Gastroesophageal sphincter (tissue), 4 donors: Measurements from ENCODE around the gene EVC. TPM values are rescaled to one million over a fixed set of nuclear protein-coding genes. Genes with fewer than 3 reads are reported as not detected.

Experiments
- ATAC-seq: fragments of 150-250 bp; one replicate; pipeline ENCODE4 v1.9.1; 2016; ENCODE audit warnings: mild to moderate bottlenecking, moderate library complexity
- H3K27ac ChIP-seq, 4 donors: fragments of 200-600 bp; sonication (generic) in 3 of 4; 1 replicate in 3 of 4; 2 replicates in 1 of 4; pipeline ENCODE4 v1.5.1; 2016 to 2019
- H3K27me3 ChIP-seq: fragments of 200-600 bp; sonication (generic); one replicate; pipeline ENCODE4 v1.5.1; 2019
- H3K36me3 ChIP-seq, 2 donors: fragments of 200-600 bp; sonication (generic); one replicate each; pipeline ENCODE4 v1.5.1; 2019; ENCODE audit warnings: control low read depth in 1 of 2
- H3K4me1 ChIP-seq, 3 donors: fragments of 200-600 bp; sonication (generic); 1 replicate in 2 of 3; 2 replicates in 1 of 3; pipeline ENCODE4 v1.5.1; 2016 to 2019; ENCODE audit warnings: control low read depth in 2 of 3
- H3K4me3 ChIP-seq, 2 donors: fragments of 200-600 bp; sonication (generic); one replicate each; pipeline ENCODE4 v1.5.1; 2019; ENCODE audit warnings: mild to moderate bottlenecking in 1 of 2, moderate library complexity in 1 of 2
- H3K9me3 ChIP-seq, 3 donors: fragments of 200-600 bp; sonication (generic); one replicate each; pipeline ENCODE4 v1.5.1; 2017 to 2019; ENCODE audit warnings: control low read depth in 2 of 3
- EP300 ChIP-seq: sonication (generic); formaldehyde crosslinking; IDR thresholded peaks from one replicate; pipeline ENCODE4 v1.6.1; 2017; ENCODE audit warnings: antibody characterized with exemption, mild to moderate bottlenecking
- POLR2A ChIP-seq, 2 donors: fragments of 450-650 bp; IDR thresholded peaks; one replicate each; pipeline ENCODE4 v1.6.1; 2017; ENCODE audit warnings: antibody characterized with exemption in 2 of 2, mild to moderate bottlenecking in 2 of 2, moderate library complexity in 1 of 2
- POLR2AphosphoS5 ChIP-seq: sonication (generic); formaldehyde crosslinking; IDR thresholded peaks from one replicate; pipeline ENCODE4 v1.6.1; 2017; ENCODE audit warnings: antibody characterized with exemption
- WGBS, 2 donors: methylation state at CpG; one replicate each; pipeline ENCODE4 v1.1.5; 2018; ENCODE audit warnings: low coverage in 1 of 2; 5-methylcytosine and 5-hydroxymethylcytosine counted together
- total RNA-seq, 4 donors: library from RNA; depleted of rRNA; stranded (reverse); fragments of >200 nt; gene quantifications; one replicate each; pipeline ENCODE4 v1.1.0, GENCODE V29; 2016
- TF ChIP-seq, protein P1 (sequence below), 4 experiments: fragments of 200-600 bp in 2 of 4; fragments of 450-650 bp in 2 of 4; sonication (generic) in 1 of 4; IDR thresholded peaks; one replicate each; pipeline ENCODE4 v1.5.1; 2017 to 2019; ENCODE audit warnings: antibody characterized with exemption in 4 of 4, mild to moderate bottlenecking in 2 of 4, moderate library complexity in 2 of 4

EVC gene
- total RNA-seq, 4 donors from 2014 or later: 17.8 to 53.7 (median 38.1) TPM

DNA sequence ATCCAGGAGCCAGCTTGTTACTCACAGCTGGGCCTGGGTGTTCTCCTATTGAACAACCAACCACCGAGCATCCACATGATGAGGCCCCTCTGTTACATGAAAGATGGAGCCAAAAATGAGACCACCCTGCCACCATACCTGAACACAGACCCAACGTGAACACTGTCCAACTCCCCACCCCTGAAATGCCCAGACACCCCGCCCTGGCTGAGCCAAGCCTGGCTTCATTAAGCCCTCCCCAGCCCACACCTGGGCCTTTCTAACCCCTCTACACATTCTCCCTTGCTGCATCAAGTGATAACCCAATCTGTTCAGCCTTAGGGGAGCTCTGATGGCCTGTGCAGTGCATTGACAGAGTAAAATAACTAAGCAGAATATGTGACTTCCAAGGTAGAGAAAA, 80.7 kb downstream of the EVC start:
- Histone ChIP-seq H3K4me1 (no peaks in the 10 kb centered on the region), H3K27me3 (no peaks in the 10 kb centered on the region), H3K4me3 (no peak overlapping the region), H3K36me3 (peaks cover 0 to 69% of the 10 kb centered on the region in 2 donors), H3K9me3 (no peaks in the 10 kb centered on the region), H3K27ac (no peak overlapping the region)
- ATAC-seq: no peak
- WGBS, 2 donors: 61 to 83% methylated on average over 1 to 2 of the region's 3 CpGs
- TF ChIP-seq, protein P1, sequence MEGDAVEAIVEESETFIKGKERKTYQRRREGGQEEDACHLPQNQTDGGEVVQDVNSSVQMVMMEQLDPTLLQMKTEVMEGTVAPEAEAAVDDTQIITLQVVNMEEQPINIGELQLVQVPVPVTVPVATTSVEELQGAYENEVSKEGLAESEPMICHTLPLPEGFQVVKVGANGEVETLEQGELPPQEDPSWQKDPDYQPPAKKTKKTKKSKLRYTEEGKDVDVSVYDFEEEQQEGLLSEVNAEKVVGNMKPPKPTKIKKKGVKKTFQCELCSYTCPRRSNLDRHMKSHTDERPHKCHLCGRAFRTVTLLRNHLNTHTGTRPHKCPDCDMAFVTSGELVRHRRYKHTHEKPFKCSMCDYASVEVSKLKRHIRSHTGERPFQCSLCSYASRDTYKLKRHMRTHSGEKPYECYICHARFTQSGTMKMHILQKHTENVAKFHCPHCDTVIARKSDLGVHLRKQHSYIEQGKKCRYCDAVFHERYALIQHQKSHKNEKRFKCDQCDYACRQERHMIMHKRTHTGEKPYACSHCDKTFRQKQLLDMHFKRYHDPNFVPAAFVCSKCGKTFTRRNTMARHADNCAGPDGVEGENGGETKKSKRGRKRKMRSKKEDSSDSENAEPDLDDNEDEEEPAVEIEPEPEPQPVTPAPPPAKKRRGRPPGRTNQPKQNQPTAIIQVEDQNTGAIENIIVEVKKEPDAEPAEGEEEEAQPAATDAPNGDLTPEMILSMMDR (IDR thresholded peaks at IDR 0.05): no peak
- TF ChIP-seq POLR2A (IDR thresholded peaks at IDR 0.05): no peak
- TF ChIP-seq EP300: no peak
- TF ChIP-seq POLR2AphosphoS5: no peak

DNA sequence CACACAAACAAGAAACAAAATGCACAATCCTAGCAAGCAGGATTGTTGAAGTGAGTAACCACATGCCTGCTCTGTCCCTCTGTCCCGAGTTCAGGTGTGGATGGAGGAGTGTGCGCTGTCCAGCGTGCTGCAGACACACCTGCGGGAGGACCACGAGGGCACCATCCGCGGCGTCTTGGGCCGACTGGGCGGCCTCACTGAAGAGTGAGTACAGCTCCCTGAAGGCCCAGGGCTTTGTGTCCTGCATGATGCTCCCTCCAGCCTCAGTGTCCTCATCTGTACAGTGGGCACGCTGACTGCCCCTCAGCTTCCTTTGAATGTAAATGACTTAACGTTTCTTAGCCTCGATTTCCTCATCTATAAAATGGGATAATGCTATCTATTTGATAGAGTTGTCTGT, 82.5 kb downstream of the EVC start:
- WGBS, 2 donors: 85 to 96% methylated on average over 3 to 13 of the region's 13 CpGs
- Histone ChIP-seq H3K36me3 (peaks cover 0 to 69% of the 10 kb centered on the region in 2 donors), H3K9me3 (no peaks in the 10 kb centered on the region), H3K4me3 (no peak overlapping the region), H3K27ac (no peak overlapping the region), H3K4me1 (no peaks in the 10 kb centered on the region), H3K27me3 (no peaks in the 10 kb centered on the region)
- ATAC-seq: no peak
- no peak for TF ChIP-seq EP300
- TF ChIP-seq, protein P1 (IDR thresholded peaks at IDR 0.05): no peak
- no peak for TF ChIP-seq POLR2A (IDR thresholded peaks at IDR 0.05)
- no peak for TF ChIP-seq POLR2AphosphoS5

DNA sequence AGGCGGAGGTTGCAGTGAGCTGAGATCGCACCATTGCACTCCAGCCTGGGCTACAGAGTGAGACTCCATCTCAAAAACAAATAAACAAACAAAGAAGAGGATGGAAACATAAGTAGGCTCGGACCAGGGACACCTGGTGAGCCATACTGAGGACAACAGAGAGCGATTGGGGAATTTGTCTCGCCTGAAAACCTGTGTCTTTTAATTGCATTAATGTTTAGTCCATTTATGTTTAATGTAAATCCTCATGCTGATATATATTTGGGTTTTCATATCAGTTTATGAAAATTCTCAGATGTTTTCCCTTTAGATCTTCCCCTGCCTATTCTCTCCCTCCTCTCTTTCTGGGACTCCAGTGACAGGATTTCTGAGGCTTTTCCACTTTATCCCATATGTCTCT, 84.6 kb downstream of the EVC start:
- no peak overlapping the region for H3K4me3 ChIP-seq
- H3K27ac ChIP-seq: no peak overlapping the region
- no peaks in the 10 kb centered on the region for H3K9me3 ChIP-seq
- TF ChIP-seq POLR2A (IDR thresholded peaks at IDR 0.05) (no peak), EP300 (no peak), POLR2AphosphoS5 (no peak)
- TF ChIP-seq, protein P1 (IDR thresholded peaks at IDR 0.05): no peak
- 85 to 94% methylated on average over 4 to 5 of the region's 5 CpGs for WGBS, 2 donors
- no peaks in the 10 kb centered on the region for H3K27me3 ChIP-seq
- no peak for ATAC-seq
- H3K36me3 ChIP-seq: peaks cover 0 to 76% of the 10 kb centered on the region in 2 donors
- no peaks in the 10 kb centered on the region for H3K4me1 ChIP-seq

DNA sequence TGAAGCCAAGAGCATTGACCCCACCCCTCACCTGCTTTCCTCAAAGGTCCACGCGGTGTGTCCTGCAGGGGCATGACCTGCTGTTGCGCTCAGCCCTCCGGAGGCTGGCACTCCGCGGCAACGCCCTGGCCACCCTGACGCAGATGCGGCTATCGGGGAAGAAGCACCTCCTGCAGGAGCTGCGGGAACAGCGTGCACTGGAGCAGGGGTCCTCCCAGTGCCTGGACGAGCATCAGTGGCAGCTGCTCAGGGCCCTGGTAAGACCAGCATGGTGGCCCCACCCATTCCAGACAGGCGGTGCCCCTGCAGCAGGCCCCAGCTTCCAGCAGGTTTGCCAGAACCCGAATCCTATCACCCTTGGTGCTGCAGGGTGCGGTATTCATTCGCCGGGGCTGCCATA, 86.0 kb downstream of the EVC start:
- Histone ChIP-seq H3K27ac (no peak overlapping the region), H3K27me3 (no peaks in the 10 kb centered on the region), H3K4me1 (no peaks in the 10 kb centered on the region), H3K4me3 (no peak overlapping the region), H3K9me3 (no peaks in the 10 kb centered on the region), H3K36me3 (peaks cover 0 to 83% of the 10 kb centered on the region in 2 donors)
- 80 to 100% methylated on average over 1 of the region's 18 CpGs for WGBS, 2 donors
- no peak for ATAC-seq
- TF ChIP-seq POLR2AphosphoS5: no peak
- no peak for TF ChIP-seq POLR2A (IDR thresholded peaks at IDR 0.05)
- TF ChIP-seq, protein P1 (IDR thresholded peaks at IDR 0.05): no peak
- TF ChIP-seq EP300: no peak

DNA sequence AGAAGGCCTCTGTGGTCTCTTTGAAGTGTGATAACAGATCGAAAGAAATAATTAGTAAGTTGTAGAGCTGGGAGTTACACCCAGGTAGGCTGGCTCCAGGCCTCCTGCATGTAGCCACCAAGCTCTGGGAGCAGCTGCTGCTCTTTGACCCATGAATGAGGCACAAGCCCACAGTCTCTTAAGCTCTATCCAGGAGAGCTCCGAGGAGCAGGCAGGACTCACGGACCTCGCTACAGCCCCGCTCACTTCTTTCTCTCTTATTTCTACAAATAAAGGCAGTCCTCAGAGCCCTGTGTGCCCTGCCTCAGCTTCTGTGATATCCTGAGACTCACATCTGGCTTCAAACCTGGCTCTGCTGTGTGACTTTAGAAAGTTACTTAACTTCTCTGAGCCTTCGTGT, 86.9 kb downstream of the EVC start:
- 94 to 100% methylated on average over 4 to 5 of the region's 6 CpGs for WGBS, 2 donors
- H3K27ac ChIP-seq: no peak overlapping the region
- H3K9me3 ChIP-seq: no peaks in the 10 kb centered on the region
- peaks cover 0 to 92% of the 10 kb centered on the region in 2 donors for H3K36me3 ChIP-seq
- TF ChIP-seq, protein P1 (IDR thresholded peaks at IDR 0.05): no peak
- TF ChIP-seq POLR2AphosphoS5 (no peak), POLR2A (IDR thresholded peaks at IDR 0.05) (no peak), EP300 (no peak)
- no peaks in the 10 kb centered on the region for H3K4me1 ChIP-seq
- H3K4me3 ChIP-seq: no peak overlapping the region
- H3K27me3 ChIP-seq: no peaks in the 10 kb centered on the region
- no peak for ATAC-seq
